NCI-H2171 treated with DMSO at 0.1 percent for 48 hours (cell line): ENCODE results near the gene DDX17.

Experiments used
- DNase-seq: peaks from one replicate; lab custom pipeline; 2025; lab: John Stamatoyannopoulos, UW

Gene DDX17

DNA sequence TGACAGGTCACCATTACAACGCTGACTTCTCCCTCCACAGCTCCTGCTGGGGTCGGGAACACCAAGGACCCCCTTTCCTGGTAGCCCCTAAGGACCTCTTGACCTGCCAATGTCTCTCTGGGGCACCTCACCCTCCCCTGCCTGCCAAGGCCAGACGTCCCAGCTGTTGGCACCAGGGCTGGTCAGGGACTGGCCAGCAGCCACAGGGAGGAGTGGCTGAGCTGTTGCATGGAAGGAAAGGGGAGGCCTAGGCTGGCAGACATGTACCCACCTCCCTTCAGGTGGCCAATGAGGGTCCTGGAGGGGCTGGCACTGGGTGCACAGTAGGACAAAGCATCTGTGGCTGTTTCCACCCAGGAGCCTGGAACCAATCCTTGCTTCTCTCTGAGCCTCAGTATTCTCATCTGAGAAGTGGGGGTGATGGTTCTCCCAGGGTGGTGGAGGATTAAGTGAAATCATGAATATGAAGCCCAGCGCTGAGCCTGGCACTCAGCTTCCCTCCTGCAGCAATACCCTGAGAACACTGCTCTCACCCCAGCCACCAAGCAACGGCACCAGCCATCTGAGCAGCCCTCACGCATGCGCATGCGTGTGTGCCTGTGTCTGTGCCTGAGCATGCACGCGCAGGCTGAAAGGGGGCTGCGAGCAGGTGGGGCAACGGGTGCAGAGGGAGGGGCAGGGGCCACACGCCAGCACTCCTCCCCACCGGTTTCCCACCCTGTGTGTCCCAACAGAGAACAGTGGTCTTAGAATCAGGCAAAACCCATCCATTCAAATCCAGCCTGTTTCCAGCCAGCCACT is 57.0 kb downstream of the DDX17 start:
- DNase-seq: no peak

DNA sequence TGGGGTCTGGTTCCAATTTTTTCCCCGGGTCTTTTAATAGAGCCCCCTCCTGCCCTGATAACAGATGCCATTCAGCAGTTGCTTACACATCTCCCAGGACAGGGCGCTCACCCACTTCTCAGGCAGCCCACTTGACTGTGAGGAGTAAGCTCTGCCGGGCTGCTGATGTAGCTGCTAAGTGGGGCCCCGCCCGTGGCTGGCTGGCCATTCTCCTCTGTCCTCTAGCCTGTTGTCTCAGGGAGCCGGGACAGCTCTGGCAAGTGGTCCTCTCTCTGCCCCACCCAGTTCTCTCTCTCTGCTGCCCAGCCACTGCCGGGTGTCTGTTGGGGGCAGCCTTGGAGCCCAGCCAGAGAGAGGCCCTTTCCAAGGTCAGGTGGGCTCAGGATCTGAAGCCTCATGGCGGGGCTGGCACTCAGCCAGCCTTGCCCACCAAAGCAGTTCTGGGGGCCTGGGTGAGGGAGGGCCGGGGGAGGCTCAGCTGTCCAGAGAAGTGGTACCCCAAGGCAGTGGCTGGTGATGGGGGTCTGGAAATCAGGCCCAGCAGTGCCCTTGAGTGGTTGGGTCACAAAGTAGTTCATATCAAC is 60.0 kb downstream of the DDX17 start:
- no peak for DNase-seq

DNA sequence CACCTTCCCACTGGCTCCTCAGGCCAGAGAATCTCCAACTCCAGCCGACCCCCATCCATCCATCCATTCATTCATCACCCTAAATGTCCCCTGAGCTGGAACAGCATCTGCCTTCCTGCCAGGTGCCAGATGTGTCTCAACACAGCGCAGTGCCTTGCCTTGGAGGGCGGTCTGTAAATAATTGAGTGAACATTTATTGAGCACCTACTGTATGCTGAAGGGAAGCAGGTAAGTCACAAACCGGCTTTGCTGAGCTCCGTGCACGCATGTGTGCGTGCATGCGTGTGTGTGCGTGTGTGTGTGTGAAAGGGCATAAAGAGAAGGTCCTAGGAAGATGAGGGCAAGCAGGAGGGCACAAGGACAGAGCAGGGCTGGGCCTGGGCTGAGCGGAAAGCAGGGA is 61.3 kb downstream of the DDX17 start:
- no peak for DNase-seq

DNA sequence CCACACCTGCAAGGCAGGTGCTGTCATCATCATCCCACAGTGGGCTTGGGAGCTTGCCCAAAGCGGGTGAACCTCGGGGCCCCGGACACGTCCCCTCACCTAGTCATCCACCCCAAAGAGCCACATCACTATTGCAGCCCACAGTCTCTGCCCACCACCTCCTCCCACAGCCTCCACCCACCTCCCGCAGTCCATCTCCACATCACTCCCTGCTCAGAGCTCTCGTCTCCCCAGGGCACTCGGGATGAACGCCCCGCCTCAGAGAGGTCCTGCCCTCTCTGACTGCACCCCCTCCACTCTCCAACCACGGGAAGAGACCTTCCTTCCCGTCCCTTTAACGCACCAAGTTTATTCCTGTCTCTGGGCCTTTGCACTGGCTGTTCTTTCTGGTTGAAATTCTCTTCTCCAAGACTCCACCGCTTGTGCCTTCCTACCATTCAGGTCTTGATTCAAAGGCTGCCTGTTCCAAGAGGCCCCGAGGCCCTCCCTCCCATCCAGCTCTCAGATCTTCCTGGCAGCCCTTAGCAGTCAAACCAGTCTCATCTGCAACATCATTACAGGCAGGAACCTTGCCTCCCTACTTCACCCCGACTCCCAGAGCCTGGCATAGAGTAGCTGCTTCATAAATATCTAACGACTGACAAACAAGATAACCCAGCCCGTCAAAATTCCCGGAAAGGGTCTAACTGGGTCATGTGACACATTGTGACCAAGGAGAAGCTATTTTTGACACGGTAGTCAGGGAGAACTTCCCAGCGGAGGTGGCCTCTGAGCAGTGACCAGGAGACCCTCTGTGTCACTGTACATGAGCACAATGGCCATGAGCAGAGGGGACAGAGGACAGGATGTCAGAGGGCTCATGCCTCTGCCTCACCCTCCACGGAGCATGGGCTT is 62.2 kb downstream of the DDX17 start:
- no peak for DNase-seq

DNA sequence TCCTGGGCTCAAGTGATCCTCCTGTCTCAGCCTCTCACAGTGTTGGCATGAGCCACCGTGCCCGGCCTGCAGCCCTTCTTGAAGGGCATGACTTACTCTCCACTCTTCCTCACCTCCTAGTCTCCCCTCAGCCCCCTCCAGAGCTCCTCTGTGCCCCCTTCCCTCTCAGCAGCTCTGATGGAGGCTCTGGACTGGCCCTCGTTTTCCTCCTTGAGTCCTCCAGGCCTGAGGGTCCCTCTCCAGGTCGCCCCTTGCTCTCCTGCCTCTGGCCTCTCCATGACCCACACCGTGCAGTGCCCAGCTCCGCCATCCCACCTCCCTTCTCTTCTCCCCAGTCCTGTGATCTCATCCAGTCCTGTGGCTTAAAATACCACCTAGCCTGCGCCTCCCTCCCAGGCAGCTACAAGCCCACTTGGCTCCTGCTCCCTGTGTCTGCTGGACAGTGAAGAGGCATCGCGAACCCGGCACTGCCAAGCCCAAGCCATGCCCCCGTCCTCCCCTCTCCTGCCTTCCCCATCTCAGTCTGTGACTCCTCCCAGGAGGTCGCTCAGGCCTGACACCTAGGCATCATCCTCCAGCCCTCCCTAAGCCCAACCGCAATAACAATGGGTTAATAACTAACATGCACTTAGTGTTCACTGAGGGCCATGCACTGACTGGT is 63.0 kb downstream of the DDX17 start:
- no peak for DNase-seq

- DNase-seq: no peak
Observed at GRCh38 chr22:38441620-38442287, 64.4 kb downstream of the DDX17 start.

DNA sequence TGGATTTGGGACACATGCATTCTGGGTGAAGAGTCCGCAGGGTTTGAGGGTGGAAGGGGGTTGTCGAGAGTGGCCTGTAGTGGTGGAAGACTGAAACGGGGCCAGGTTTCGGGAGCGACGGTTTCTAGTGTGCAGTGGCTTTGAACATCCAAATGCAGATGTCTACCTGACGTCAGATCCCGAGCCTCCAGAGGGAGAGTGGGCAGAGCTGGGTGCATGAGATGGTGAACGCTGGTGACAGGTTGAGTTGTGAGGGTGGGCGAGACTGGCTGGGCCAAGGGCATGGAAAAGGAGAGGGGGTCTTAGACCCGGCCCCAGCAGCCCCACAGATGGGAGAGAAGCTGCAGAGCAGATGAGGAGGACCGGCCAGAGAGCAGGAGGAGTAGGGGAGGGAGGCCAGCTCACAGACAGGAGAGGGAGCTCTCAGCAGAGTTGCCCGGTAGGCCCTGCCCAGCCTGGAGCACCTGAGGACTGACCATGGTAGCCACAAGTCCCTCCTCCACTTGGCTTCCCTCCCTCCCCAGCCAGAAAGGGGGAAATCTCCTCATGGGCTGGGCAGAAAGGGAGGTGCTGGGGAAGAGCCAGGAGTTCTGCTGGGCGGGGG is 65.3 kb downstream of the DDX17 start:
- DNase-seq: no peak

- DNase-seq: no peak
Observed at GRCh38 chr22:38437416-38437815, 68.7 kb downstream of the DDX17 start.

DNA sequence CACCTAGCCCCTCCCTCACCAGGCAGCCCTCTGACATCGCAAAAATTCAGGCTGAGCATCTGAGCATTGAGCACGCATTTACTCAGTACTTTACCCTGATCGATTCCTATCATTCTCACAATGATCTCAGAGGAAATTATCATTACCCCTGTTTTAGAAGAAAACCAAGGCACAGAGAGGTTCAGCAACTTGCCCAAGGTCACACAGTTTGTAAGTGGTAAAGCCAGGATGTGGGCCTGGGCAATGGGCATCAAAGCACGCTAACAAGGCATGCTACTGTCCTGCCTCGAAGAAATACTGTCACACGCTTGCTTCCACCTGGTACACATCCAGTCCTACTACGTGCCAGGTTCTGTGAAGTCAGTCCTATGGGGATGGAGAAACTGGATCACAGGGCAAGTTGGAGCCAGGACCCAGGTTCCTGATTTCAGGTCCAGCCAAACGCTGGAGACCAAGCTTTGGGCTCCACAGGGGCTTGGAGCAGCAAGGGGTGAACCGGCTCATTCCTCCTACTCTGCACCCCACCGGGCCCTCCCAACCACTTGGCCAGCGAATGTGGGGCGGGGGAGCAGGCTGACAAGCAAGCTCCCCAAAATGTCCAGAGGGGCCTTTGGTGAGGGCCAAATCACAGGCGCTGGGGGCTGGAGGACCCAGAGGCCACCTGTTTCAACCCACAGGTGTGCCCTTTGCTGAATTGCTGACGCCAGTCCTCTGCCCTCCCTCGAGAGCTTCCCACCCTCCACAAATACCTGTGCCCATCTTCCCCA is 69.3 kb downstream of the DDX17 start:
- no peak for DNase-seq

DNA sequence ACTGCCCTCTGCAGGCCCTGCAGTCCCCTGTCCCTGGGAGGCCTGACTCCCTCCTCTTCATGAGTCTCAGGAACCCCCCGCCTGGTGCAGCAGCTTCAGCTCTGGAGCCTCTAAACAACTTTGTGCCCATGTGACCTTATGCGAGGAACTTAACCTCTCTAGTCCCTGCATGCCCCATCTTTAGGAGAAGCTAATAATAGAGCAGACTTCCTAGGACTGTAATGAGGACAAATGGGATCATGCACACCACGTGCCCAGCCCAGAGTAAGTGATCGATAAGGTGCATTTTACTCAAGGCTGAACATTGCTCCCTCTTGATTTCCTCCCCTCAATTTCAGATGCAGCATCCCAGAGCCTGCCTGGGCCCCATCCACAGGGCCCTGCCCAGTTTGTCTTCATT is 70.1 kb downstream of the DDX17 start:
- no peak for DNase-seq

GRCh38 chr22:38435010-38435409 is 71.1 kb downstream of the DDX17 start:
- DNase-seq: no peak

GRCh38 chr22:38433871-38434270 is 72.2 kb downstream of the DDX17 start:
- DNase-seq: no peak
